ENCODE data around the gene SLC9A2.

The SLC9A2 gene

GRCh38 chr2:102630458-102630857 lies 11.1 kb downstream of the SLC9A2 start:
- H3K27ac Mint-ChIP-seq (ENCODE audit: low read depth), result no peak overlapping the region
- no peaks in the 10 kb centered on the region for H3K9me3 Mint-ChIP-seq

DNA sequence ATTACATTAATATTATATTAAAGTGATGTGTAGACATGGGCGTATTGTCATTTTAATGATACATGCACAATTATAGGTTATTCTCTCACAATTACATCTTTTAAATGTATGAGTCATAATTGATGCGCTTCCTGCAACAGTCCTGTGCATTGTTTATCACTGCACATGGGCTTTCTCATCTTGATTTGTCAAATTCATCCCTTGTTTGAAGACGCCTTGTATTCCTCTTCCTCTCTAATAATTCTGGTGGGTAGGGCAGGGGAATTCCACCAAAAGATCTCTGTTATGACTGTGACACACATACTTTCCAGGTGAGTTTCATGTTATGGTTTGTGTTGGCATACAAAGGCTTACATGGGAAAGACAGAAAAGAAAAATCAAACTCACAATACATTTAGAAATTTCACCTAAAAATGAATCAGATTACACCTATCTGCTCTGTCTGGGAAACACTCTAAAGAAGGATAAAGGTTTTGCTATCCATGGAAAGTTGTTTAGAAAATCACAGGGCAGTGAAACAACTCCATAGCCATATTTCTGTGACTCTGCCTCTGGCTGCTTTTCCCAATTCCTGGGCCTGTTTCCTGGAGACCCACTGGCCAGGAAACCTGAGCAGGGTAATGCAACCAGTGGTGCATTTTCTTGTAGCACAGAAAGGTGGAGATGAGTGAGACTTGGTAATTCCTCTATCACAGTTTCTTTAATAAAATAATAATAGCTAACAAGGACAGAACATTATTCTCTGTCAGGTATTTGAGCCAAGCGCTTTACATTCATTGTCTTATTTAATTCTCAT lies 13.2 kb downstream of the SLC9A2 start:
- Mint-ChIP-seq H3K4me1 (no peaks in the 10 kb centered on the region), H3K27ac (ENCODE audit: low read depth) (no peak overlapping the region), H3K27me3 (peaks cover 24% of the 10 kb centered on the region), H3K36me3 (ENCODE audit: insufficient read depth) (no peaks in the 10 kb centered on the region), H3K9me3 (no peaks in the 10 kb centered on the region), H3K4me3 (no peak overlapping the region)
- DNase-seq (ENCODE audit: low spot score in 2 of 2), result no peak
- no peak for ATAC-seq (replicated peaks; ENCODE audit: extremely low read depth, poor library complexity, severe bottlenecking)

More at GRCh38 chr2:102630458-102630857, 11.1 kb downstream of the SLC9A2 start:
- ATAC-seq (replicated peaks; ENCODE audit: extremely low read depth, poor library complexity, severe bottlenecking) (no peak), DNase-seq (ENCODE audit: low spot score in 2 of 2) (no peak)
- no peaks in the 10 kb centered on the region for H3K4me1 Mint-ChIP-seq
- no peaks in the 10 kb centered on the region for H3K36me3 Mint-ChIP-seq (ENCODE audit: insufficient read depth)
- H3K4me3 Mint-ChIP-seq, result no peak overlapping the region
- peaks cover 11% of the 10 kb centered on the region for H3K27me3 Mint-ChIP-seq

DNA sequence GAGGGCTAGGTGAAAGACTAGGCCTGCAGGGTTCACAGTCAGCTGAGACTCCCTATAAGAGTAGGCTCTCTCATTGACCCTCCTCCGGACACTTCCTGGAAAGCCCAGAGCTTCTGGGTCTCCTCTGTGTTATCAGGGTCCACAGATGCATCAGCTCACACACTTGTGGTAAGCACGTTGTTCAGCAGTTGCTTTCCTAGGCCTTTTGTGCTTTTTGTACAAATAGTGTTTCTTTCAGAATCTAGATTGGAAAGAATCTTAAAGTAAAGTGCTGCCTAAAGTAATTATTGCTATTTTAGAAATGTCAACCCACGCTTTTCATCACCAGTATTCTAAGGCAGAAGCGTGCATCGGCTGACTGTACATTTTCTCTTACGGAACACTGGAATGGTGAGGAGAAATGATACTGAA lies 15.5 kb downstream of the SLC9A2 start:
- Mint-ChIP-seq H3K27me3 (peaks cover 30% of the 10 kb centered on the region), H3K4me3 (no peak overlapping the region), H3K36me3 (ENCODE audit: insufficient read depth) (no peaks in the 10 kb centered on the region), H3K9me3 (no peaks in the 10 kb centered on the region), H3K4me1 (no peaks in the 10 kb centered on the region), H3K27ac (ENCODE audit: low read depth) (no peak overlapping the region)
- no peak for DNase-seq (ENCODE audit: low spot score in 2 of 2)
- no peak for ATAC-seq (replicated peaks; ENCODE audit: extremely low read depth, poor library complexity, severe bottlenecking)

- Mint-ChIP-seq H3K36me3 (ENCODE audit: insufficient read depth) (no peaks in the 10 kb centered on the region), H3K4me3 (no peak overlapping the region), H3K27me3 (peaks cover 32% of the 10 kb centered on the region), H3K27ac (ENCODE audit: low read depth) (no peak overlapping the region), H3K9me3 (no peaks in the 10 kb centered on the region), H3K4me1 (no peaks in the 10 kb centered on the region)
- DNase-seq (ENCODE audit: low spot score in 2 of 2) (no peak), ATAC-seq (replicated peaks; ENCODE audit: extremely low read depth, poor library complexity, severe bottlenecking) (no peak)
These were observed 16.0 kb downstream of the SLC9A2 start for GRCh38 chr2:102635317-102635716.

GRCh38 chr2:102636283-102636907 lies 17.0 kb downstream of the SLC9A2 start:
- Mint-ChIP-seq H3K27ac (ENCODE audit: low read depth) (no peak overlapping the region), H3K4me1 (no peaks in the 10 kb centered on the region), H3K36me3 (ENCODE audit: insufficient read depth) (no peaks in the 10 kb centered on the region), H3K27me3 (peaks cover 35% of the 10 kb centered on the region), H3K9me3 (no peaks in the 10 kb centered on the region), H3K4me3 (no peak overlapping the region)
- ATAC-seq (replicated peaks; ENCODE audit: extremely low read depth, poor library complexity, severe bottlenecking) (no peak), DNase-seq (ENCODE audit: low spot score in 2 of 2) (no peak)

GRCh38 chr2:102637358-102637757 lies 18.0 kb downstream of the SLC9A2 start:
- no peak overlapping the region for H3K4me3 Mint-ChIP-seq
- no peaks in the 10 kb centered on the region for H3K36me3 Mint-ChIP-seq (ENCODE audit: insufficient read depth)
- DNase-seq (ENCODE audit: low spot score in 2 of 2) (no peak), ATAC-seq (replicated peaks; ENCODE audit: extremely low read depth, poor library complexity, severe bottlenecking) (no peak)
- H3K27me3 Mint-ChIP-seq, result peaks cover 34% of the 10 kb centered on the region
- H3K4me1 Mint-ChIP-seq, result no peaks in the 10 kb centered on the region
- H3K9me3 Mint-ChIP-seq, result no peaks in the 10 kb centered on the region
- no peak overlapping the region for H3K27ac Mint-ChIP-seq (ENCODE audit: low read depth)

DNA sequence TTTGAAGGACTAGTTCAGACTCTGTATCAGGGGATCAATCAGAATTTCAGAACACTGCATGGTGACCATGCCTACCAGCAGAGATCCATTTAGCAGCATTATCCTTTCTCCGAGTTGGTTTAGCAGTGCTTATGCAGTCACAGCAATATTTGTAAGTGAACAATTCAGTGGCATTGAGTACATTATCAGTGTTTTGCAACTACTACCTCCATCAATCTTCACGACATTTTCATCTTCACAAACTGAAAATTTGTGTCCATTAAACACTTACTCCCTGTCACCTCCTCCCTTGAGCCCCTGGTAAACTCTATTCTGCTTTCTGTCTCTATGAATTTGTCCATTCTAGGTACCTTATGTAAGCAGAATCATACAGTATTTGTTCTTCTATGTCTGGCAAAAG lies 20.1 kb downstream of the SLC9A2 start:
- ATAC-seq (replicated peaks; ENCODE audit: extremely low read depth, poor library complexity, severe bottlenecking) (no peak), DNase-seq (ENCODE audit: low spot score in 2 of 2) (no peak)
- no peak overlapping the region for H3K4me3 Mint-ChIP-seq
- peaks cover 53% of the 10 kb centered on the region for H3K27me3 Mint-ChIP-seq
- H3K36me3 Mint-ChIP-seq (ENCODE audit: insufficient read depth), result no peaks in the 10 kb centered on the region
- H3K27ac Mint-ChIP-seq (ENCODE audit: low read depth), result no peak overlapping the region
- H3K9me3 Mint-ChIP-seq, result no peaks in the 10 kb centered on the region
- no peaks in the 10 kb centered on the region for H3K4me1 Mint-ChIP-seq

GRCh38 chr2:102652126-102652525 lies 32.8 kb downstream of the SLC9A2 start:
- H3K27me3 Mint-ChIP-seq, result peaks cover 56% of the 10 kb centered on the region
- ATAC-seq (replicated peaks; ENCODE audit: extremely low read depth, poor library complexity, severe bottlenecking), result no peak
- no peaks in the 10 kb centered on the region for H3K9me3 Mint-ChIP-seq
- DNase-seq (ENCODE audit: low spot score in 2 of 2), result no peak
- H3K36me3 Mint-ChIP-seq (ENCODE audit: insufficient read depth), result no peaks in the 10 kb centered on the region
- no peak overlapping the region for H3K27ac Mint-ChIP-seq (ENCODE audit: low read depth)
- H3K4me1 Mint-ChIP-seq, result no peaks in the 10 kb centered on the region
- H3K4me3 Mint-ChIP-seq, result no peak overlapping the region

DNA sequence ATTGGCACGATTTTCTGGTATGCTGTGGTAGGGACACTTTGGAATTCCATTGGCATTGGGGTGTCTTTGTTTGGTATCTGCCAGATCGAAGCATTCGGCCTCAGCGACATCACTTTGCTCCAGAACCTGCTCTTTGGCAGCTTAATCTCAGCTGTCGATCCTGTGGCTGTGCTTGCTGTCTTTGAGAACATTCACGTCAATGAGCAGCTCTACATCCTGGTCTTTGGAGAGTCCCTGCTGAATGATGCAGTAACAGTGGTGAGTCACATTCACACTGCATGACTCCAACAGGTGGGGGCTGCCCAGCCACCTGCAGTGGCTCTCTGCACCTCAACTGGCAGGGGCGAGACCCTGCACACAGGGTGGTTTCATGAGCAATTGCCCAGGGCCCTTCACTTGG lies 38.4 kb downstream of the SLC9A2 start:
- DNase-seq (ENCODE audit: low spot score in 2 of 2) (no peak), ATAC-seq (replicated peaks; ENCODE audit: extremely low read depth, poor library complexity, severe bottlenecking) (no peak)
- Mint-ChIP-seq H3K4me1 (peaks cover 9% of the 10 kb centered on the region), H3K27ac (ENCODE audit: low read depth) (no peak overlapping the region), H3K9me3 (no peaks in the 10 kb centered on the region), H3K36me3 (ENCODE audit: insufficient read depth) (no peaks in the 10 kb centered on the region), H3K4me3 (no peak overlapping the region), H3K27me3 (peaks cover 41% of the 10 kb centered on the region)

DNA sequence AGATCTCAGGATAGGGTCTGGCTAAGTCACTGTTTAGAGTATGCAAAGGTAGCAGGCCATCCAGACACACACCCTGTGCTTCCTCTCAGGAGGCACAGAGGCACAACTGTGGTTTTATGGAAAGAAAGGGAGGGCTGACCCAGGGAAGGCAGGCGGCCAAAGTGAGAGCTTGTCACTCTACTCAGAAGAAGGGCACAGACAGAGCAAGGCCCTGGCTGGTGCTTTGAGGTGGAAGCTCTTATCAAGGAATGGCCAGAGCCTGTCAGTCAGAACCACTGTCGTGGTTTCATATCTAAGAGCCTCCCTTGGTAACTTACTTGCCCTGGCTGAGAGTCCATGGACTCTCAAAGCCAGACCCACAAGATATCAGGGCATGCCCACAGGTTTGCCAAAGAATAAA lies 40.7 kb downstream of the SLC9A2 start:
- no peaks in the 10 kb centered on the region for H3K36me3 Mint-ChIP-seq (ENCODE audit: insufficient read depth)
- H3K4me1 Mint-ChIP-seq, result peaks cover 10% of the 10 kb centered on the region
- H3K27me3 Mint-ChIP-seq, result peaks cover 31% of the 10 kb centered on the region
- H3K4me3 Mint-ChIP-seq, result no peak overlapping the region
- H3K9me3 Mint-ChIP-seq, result no peaks in the 10 kb centered on the region
- no peak for DNase-seq (ENCODE audit: low spot score in 2 of 2)
- no peak overlapping the region for H3K27ac Mint-ChIP-seq (ENCODE audit: low read depth)
- no peak for ATAC-seq (replicated peaks; ENCODE audit: extremely low read depth, poor library complexity, severe bottlenecking)

GRCh38 chr2:102660574-102660973 lies 41.2 kb downstream of the SLC9A2 start:
- no peaks in the 10 kb centered on the region for H3K36me3 Mint-ChIP-seq (ENCODE audit: insufficient read depth)
- ATAC-seq (replicated peaks; ENCODE audit: extremely low read depth, poor library complexity, severe bottlenecking), result no peak

GRCh38 chr2:102661846-102662245 lies 42.5 kb downstream of the SLC9A2 start:
- DNase-seq (ENCODE audit: low spot score in 2 of 2) (no peak), ATAC-seq (replicated peaks; ENCODE audit: extremely low read depth, poor library complexity, severe bottlenecking) (no peak)
- Mint-ChIP-seq H3K27me3 (peaks cover 31% of the 10 kb centered on the region), H3K27ac (ENCODE audit: low read depth) (no peak overlapping the region), H3K4me1 (peaks cover 10% of the 10 kb centered on the region), H3K9me3 (no peaks in the 10 kb centered on the region), H3K4me3 (no peak overlapping the region), H3K36me3 (ENCODE audit: insufficient read depth) (no peaks in the 10 kb centered on the region)

More at GRCh38 chr2:102660574-102660973, 41.2 kb downstream of the SLC9A2 start:
- no peak overlapping the region for H3K27ac Mint-ChIP-seq (ENCODE audit: low read depth)
- DNase-seq (ENCODE audit: low spot score in 2 of 2), result no peak
- no peaks in the 10 kb centered on the region for H3K9me3 Mint-ChIP-seq
- peaks cover 10% of the 10 kb centered on the region for H3K4me1 Mint-ChIP-seq
- H3K27me3 Mint-ChIP-seq, result peaks cover 31% of the 10 kb centered on the region
- H3K4me3 Mint-ChIP-seq, result no peak overlapping the region

GRCh38 chr2:102662833-102663232 lies 43.5 kb downstream of the SLC9A2 start:
- Mint-ChIP-seq H3K4me1 (peaks cover 10% of the 10 kb centered on the region), H3K4me3 (peak overlapping the region; percentile 9), H3K36me3 (ENCODE audit: insufficient read depth) (no peaks in the 10 kb centered on the region), H3K9me3 (no peaks in the 10 kb centered on the region), H3K27ac (ENCODE audit: low read depth) (no peak overlapping the region), H3K27me3 (peaks cover 31% of the 10 kb centered on the region)
- DNase-seq (ENCODE audit: low spot score in 2 of 2) (no peak), ATAC-seq (replicated peaks; ENCODE audit: extremely low read depth, poor library complexity, severe bottlenecking) (no peak)

All from central memory CD8-positive, alpha-beta T cell (primary cell).